Measurements from ENCODE around the gene PEX10. TPM values are rescaled to one million over a fixed set of nuclear protein-coding genes. Genes with fewer than 3 reads are reported as not detected.

PEX10 gene
- total and polyA plus RNA-seq, 2 of the 8 experiments (the other 6 are each of a cell fraction or from before 2014, with no cell fraction given) = 24.3 to 26.9 TPM

- FAIRE-seq = no peak
- CTCF ChIA-PET (ENCODE audit: partially characterized antibody) = interaction anchor here (1.8 to 6.6 kb wide), 3 partner anchors 12 to 1006 kb away, joined by 4 to 48 read pairs (median 5); no protein-coding TSS in a partner anchor
- Histone ChIP-seq H3K56ac (replicated peaks; ENCODE audit: insufficient read length, low read depth, low read length) (no peak overlapping the region), H2BK5ac (ENCODE audit: low read depth, low read length) (no peak overlapping the region), H3K79me2 (ENCODE audit: control insufficient read depth in 1 of 2, insufficient read depth in 2 of 2, low read length in 2 of 2) (no peaks in the 10 kb centered on the region), H3K27ac (ENCODE audit: low read depth, low read length) (no peak overlapping the region), H2AFZ (ENCODE audit: low read length) (no peak overlapping the region), H3K18ac (ENCODE audit: extremely low read depth, low read length) (no peak overlapping the region), H3K27me3 (replicated peaks in 1 of 4; ENCODE audit: control insufficient read depth in 3 of 4, extremely low read depth in 1 of 4, insufficient read depth in 3 of 4, low read length in 3 of 4) (peaks cover 0 to 2% (median 0%) of the 10 kb centered on the region in 4 experiments; a peak in 2 of 7 replicates), H3K79me1 (ENCODE audit: low read depth, low read length) (no peaks in the 10 kb centered on the region), H4K20me1 (replicated peaks in 1 of 2; ENCODE audit: control insufficient read depth in 1 of 2, insufficient read depth in 2 of 2, low read length in 2 of 2) (peaks cover 0 to 4% of the 10 kb centered on the region in 2 experiments), H3K36me3 (ENCODE audit: control insufficient read depth in 2 of 4, insufficient read depth in 4 of 4, low read length in 3 of 4) (no peaks in the 10 kb centered on the region), H4K91ac (replicated peaks; ENCODE audit: insufficient read length, low read length) (no peak overlapping the region), H4K8ac (ENCODE audit: extremely low read depth, insufficient read depth, low read length) (no peak overlapping the region; the same call in 1 of the 2 replicates), H3K23me2 (ENCODE audit: low read depth, low read length) (0 out of 2 replicates have a peak, but pooled peaks cover under 1% of the 10 kb centered on the region), H2BK20ac (ENCODE audit: low read length) (no peak overlapping the region), H4K5ac (ENCODE audit: insufficient read length, low read depth, low read length) (no peak overlapping the region), H3K4me1 (replicated peaks in 1 of 4; ENCODE audit: control insufficient read depth in 3 of 4, insufficient read depth in 4 of 4, low read length in 3 of 4) (peaks cover 0 to 4% (median 4%) of the 10 kb centered on the region in 4 experiments; a peak in 5 of 7 replicates), H3K23ac (ENCODE audit: insufficient read length) (no peak overlapping the region), H3K4me2 (ENCODE audit: insufficient read depth in 1 of 2, low read depth in 2 of 2, low read length in 2 of 2) (no peak overlapping the region), H2BK120ac (replicated peaks; ENCODE audit: low read depth, low read length) (no peak overlapping the region), H3K9me3 (ENCODE audit: insufficient read depth in 2 of 2, low read depth in 1 of 2, low read length in 1 of 2) (no peaks in the 10 kb centered on the region), H3K4ac (replicated peaks; ENCODE audit: insufficient read length, low read depth, low read length) (no peak overlapping the region), H3K14ac (ENCODE audit: insufficient read length) (no peak overlapping the region), H2BK12ac (ENCODE audit: low read depth, low read length) (no peak overlapping the region), H2BK15ac (ENCODE audit: low read length) (no peak overlapping the region), H3K4me3 (ENCODE audit: extremely low read depth in 1 of 4, insufficient read depth in 2 of 4, low read depth in 3 of 4, low read length in 4 of 4) (no peak overlapping the region), H3K9ac (replicated peaks in 1 of 4; ENCODE audit: extremely low read depth in 1 of 4, low read depth in 3 of 4, low read length in 3 of 4) (no peak overlapping the region), H2AK5ac (ENCODE audit: low read depth, low read length) (peak overlapping the region; percentile 40; the same call in 1 of the 2 replicates)
- DNase-seq (ENCODE audit: low read depth in 1 of 2, low spot score in 2 of 2) = no peak
- POLR2A ChIA-PET (ENCODE audit: partially characterized antibody) = interaction anchor here (1.2 kb wide), 1 partner anchor 34 kb away, joined by 3 read pairs; no protein-coding TSS in a partner anchor
- WGBS, 2 experiments (ENCODE audit: extremely low coverage in 1 of 2, insufficient coverage in 1 of 2, insufficient read length in 1 of 2, insufficient replicate concordance in 2 of 2, low coverage in 1 of 2, low lambda C conversion rate in 2 of 2, missing lambda C conversion rate in 1 of 2) = 74% methylated on average over 12 of the region's 16 CpGs; no CpG with 5 or more reads in 1 of the 2 experiments
- TF ChIP-seq RAD21 (IDR thresholded peaks at IDR 0.05 in 1 of 2, conservative IDR thresholded peaks at IDR 0.05 in 1 of 2; ENCODE audit: low read depth in 2 of 2, low read length in 2 of 2) = no peak
- TF ChIP-seq ASH2L (IDR thresholded peaks at IDR 0.05; ENCODE audit: low read length) = no peak
- TF ChIP-seq BCL11A (IDR thresholded peaks at IDR 0.05; ENCODE audit: low read depth in 2 of 2, low read length in 2 of 2) = no peak
- TF ChIP-seq GTF2F1 (IDR thresholded peaks at IDR 0.05; ENCODE audit: borderline replicate concordance, low read depth, low read length) = no peak
- no peak for TF ChIP-seq JUN (IDR thresholded peaks at IDR 0.05; ENCODE audit: low read depth, low read length)
- TF ChIP-seq BRCA1 (IDR thresholded peaks at IDR 0.05; ENCODE audit: low read depth, low read length) = no peak
- no peak for TF ChIP-seq KDM1A (IDR thresholded peaks at IDR 0.05; ENCODE audit: borderline replicate concordance, low read length)
- no peak for TF ChIP-seq CTBP2 (IDR thresholded peaks at IDR 0.05; ENCODE audit: borderline replicate concordance, insufficient read depth, insufficient read length, low read length)
- no peak for TF ChIP-seq RFX5 (IDR thresholded peaks at IDR 0.05; ENCODE audit: borderline replicate concordance, low read depth, low read length)
- TF ChIP-seq USF2 (IDR thresholded peaks at IDR 0.05; ENCODE audit: low read length) = no peak
- no peak for TF ChIP-seq POU5F1 (IDR thresholded peaks at IDR 0.05; ENCODE audit: low read depth, low read length)
Observed at GRCh38 chr1:2418791-2419320, 6.5 kb upstream of the PEX10 start.

Data from H1 (cell line).